HG03354 (cell line): ENCODE data around the gene CNTNAP3.
"Not testable (repeated sequence)": the region's sequence is repeated elsewhere in the genome, so short reads cannot be mapped to it uniquely, and the experiment has no call there.

Experiments
- ATAC-seq: cut with Tn5 transposase; IDR thresholded peaks from one replicate; pipeline ENCODE4 v1.9.1; 2021; ENCODE audit warnings: mild to moderate bottlenecking; ENCODE audit not compliant: unreplicated experiment, poor library complexity, severe bottlenecking

CNTNAP3 gene

DNA sequence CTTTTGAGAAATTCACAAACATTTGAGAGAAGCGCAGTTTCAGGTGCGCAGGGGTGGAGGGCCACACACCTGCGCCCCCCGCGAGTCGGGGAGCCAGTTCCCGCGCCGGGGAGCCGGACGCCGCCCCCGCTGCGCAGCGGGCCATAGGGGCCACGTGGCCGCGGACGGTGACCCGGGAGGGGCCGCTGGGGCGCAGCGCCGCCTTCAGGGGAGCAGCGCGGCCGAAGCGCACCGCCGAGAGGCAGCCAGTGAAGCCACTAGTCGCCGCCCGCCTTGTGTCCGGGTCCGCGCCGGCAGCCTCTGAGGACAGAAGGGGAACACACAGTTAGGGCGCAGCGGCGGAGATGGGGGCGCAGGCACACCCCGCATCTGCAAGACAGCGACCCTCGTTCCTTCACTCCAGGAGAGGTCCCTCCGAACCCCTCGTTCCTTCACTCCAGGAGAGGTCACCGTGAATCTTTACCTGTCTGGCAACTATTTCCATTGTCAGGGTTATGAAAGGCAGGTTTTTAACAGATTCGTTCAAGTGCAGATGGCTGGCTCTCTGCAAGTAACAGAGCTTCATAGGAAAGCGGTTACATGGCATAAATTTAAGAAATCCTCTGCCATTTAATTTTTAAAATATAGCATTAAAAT lies 209.2 kb downstream of the CNTNAP3 start:
- peak; percentile 69 for ATAC-seq

GRCh38 chr9:39073537-39073936 lies 214.4 kb downstream of the CNTNAP3 start:
- ATAC-seq: not testable (repeated sequence)

DNA sequence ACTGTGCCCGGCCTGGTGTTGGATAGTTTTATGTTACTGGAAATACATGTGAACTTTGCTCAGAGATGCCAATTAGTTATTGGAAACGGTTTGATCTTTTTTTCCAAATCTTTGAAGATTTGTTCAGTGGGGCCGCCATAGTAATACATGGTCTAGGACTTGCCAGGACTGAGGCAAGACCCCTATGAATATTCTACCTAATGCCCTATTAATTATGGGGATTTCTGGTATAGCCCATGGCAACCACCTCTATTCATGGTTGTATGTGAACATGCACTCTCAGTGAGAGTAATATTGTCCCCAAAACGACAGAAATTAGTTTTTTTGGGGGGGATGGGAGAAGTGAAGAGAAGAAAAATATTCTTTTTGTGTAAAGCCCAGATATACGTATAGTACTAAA lies 220.3 kb downstream of the CNTNAP3 start:
- not testable (repeated sequence) for ATAC-seq

DNA sequence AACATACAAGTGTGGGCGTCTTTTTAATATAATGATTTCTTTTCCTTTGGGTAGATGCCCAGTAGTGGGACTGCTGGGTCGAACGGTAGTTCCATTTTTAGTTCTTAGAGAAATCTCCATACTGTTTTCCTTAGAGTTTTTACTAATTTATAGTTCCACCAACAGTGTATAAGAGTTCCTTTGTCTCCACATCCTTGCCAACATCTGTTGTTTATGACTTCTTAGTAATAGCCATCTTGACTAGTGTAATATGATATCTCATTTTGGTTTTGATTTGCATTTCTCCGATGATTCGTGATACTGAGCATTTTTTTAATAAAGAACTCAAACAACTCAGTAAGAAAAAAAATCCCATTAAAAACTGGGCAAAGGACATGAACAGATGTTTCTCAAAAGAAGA lies 225.0 kb downstream of the CNTNAP3 start:
- not testable (repeated sequence) for ATAC-seq

GRCh38 chr9:39054453-39054852 lies 233.5 kb downstream of the CNTNAP3 start:
- ATAC-seq: not testable (repeated sequence)

- ATAC-seq: not testable (repeated sequence)
Measured at GRCh38 chr9:39046833-39047232, 241.1 kb downstream of the CNTNAP3 start.

- ATAC-seq: not testable (repeated sequence)
Measured at GRCh38 chr9:39042352-39042803, 245.6 kb downstream of the CNTNAP3 start.

DNA sequence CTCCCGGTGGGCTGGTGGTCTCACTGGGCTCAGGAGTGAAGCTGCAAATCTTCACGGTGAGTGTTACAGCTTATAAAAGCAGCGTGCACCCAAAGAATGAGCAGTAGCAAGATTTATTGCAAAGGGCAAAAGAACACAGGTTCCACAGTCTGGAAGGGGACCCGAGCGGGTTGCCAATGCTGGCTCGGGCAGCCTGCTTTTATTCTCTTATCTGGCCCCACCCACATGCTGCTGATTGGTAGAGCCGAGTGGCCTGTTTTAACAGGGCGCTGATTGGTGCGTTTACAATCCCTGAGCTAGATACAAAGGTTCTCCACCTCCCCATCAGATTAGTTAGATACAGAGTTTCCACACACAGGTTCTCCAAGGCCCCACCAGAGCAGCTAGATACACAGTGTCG lies 246.2 kb downstream of the CNTNAP3 start:
- ATAC-seq: not testable (repeated sequence)

GRCh38 chr9:39039148-39039547 lies 248.8 kb downstream of the CNTNAP3 start:
- ATAC-seq: not testable (repeated sequence)

DNA sequence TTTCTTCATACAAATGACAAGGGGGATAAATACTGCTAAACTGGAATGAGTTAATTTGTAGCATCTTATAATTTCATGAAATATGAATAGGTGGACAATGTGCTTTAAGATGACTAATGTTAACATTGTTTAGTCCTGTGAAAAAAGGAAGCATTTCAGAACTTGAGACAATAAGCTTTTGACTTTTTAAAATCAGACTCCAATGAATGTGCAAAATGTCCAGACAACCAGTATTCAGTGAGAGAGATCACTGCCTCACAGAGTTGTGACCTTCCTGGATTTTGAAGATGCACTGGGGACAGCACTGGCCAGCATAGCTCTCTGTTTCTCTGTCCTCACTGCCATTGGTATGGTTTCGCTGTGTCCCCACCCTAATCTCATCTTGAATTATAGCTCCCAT lies 249.7 kb downstream of the CNTNAP3 start:
- ATAC-seq: not testable (repeated sequence)

DNA sequence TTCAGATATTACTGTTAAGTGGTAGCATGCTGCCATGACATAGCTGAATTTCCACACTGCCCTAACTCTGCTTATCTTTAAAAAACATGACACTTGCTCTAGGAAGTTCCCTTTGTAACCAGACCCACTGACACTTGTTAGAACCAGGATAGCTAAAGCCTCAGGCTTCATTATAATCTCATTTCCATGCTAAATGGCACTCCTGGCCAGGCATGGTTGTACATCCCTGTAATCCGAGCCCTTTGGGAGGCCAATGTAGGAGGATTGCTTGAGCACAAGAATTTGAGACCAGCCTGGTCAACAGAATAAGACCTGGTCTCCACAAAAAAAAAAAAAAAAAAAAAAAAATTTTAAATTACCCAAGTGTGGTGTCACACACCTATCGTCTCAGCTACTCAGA lies 254.1 kb downstream of the CNTNAP3 start:
- ATAC-seq: not testable (repeated sequence)

DNA sequence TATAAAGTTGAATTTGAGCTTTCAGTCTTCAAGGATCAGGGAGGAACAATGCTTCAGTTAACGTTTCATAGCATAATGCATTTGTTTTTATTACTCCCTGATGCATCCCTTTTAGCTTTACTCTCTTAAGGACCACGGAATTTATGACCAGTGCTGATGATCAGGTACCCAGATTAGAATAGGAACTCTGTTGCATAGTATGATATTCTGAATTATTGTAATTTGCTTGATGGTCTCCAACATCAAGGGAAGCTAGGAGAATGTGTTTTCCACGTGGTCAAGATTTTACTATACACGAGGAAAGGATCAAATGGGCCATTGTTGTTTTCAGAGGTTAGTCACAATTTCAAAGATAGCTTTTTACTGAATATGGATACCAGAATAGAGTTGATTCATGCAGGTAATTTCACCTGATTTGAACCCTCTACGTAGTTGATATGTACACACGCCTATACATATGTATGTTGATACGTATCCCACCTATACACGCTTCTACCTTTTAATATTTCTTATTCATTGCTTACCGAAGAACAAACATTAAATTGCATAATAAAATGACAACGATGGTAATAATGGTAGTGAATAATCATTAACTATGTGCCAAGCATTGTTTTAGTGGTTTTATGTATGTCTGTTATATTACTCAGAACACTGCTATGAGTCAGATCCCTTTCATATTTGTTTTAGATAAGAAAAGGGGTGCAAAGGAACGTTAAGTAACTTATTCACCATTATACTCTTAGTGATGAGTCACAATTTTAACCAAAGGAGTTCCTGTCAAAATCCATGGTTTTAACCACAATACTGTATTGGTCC lies 257.6 kb downstream of the CNTNAP3 start:
- peak; percentile 73 for ATAC-seq

- not testable (repeated sequence) for ATAC-seq
Measured at GRCh38 chr9:39028855-39029254, 259.1 kb downstream of the CNTNAP3 start.

DNA sequence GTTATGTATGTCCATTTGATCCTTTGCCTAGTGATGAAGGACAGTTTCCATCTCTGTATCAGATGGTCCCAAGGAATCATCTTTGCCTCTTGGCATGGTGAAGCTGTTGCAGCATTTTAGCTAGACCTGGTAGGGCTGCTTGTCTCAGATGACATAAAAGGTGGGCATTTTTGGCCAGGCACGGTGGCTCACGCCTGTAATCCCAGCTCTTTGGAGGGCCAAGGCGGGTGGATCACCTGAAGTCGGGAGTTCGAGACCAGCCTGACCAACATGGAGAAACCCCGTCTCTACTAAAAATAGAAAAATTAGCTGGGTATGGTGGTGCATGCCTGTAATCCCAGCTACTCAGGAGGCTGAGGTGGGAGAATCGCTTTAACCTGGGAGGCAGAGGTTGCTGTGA lies 259.8 kb downstream of the CNTNAP3 start:
- ATAC-seq: not testable (repeated sequence)

GRCh38 chr9:39025911-39026588 lies 261.9 kb downstream of the CNTNAP3 start:
- ATAC-seq: not testable (repeated sequence)
